HG03432 (cell line): ENCODE data around the gene CMBL.
"Not testable (repeated sequence)": the region's sequence is repeated elsewhere in the genome, so short reads cannot be mapped to it uniquely, and the experiment has no call there.

Source experiments
- ATAC-seq: cut with Tn5 transposase; IDR thresholded peaks from one replicate; pipeline ENCODE4 v1.9.1; 2021; ENCODE audit warnings: mild to moderate bottlenecking, moderate library complexity; ENCODE audit not compliant: unreplicated experiment

The CMBL gene

GRCh38 chr5:10262121-10262774, 45.5 kb downstream of the CMBL start:
- ATAC-seq: no peak

GRCh38 chr5:10261065-10261464, 46.6 kb downstream of the CMBL start:
- ATAC-seq: no peak

- no peak for ATAC-seq
Measured at GRCh38 chr5:10259899-10260298, 47.8 kb downstream of the CMBL start.

GRCh38 chr5:10257870-10258269, 49.8 kb downstream of the CMBL start:
- ATAC-seq: no peak

- ATAC-seq: no peak
Measured at GRCh38 chr5:10254686-10255085, 53.0 kb downstream of the CMBL start.

GRCh38 chr5:10253390-10253789, 54.3 kb downstream of the CMBL start:
- ATAC-seq: no peak

- no peak for ATAC-seq
Measured at GRCh38 chr5:10251405-10251804, 56.3 kb downstream of the CMBL start.

- ATAC-seq: peak; percentile 10
Measured at GRCh38 chr5:10250806-10251276, 56.9 kb downstream of the CMBL start.

GRCh38 chr5:10249948-10250805, 57.5 kb downstream of the CMBL start, which contains the start of gene CCT5:
CCT5 (plus strand) TSS chr5:10250280; CDS start chr5:10250341, 61 bp downstream.
- peak; percentile 81 for ATAC-seq

- peak; percentile 1 for ATAC-seq
Measured at GRCh38 chr5:10248378-10249260, 59.1 kb downstream of the CMBL start.

- ATAC-seq: not testable (repeated sequence)
Measured at GRCh38 chr5:10247217-10247616, 60.5 kb downstream of the CMBL start.

- ATAC-seq: no peak
Measured at GRCh38 chr5:10246761-10247160, 60.9 kb downstream of the CMBL start.

GRCh38 chr5:10244342-10244944, 63.3 kb downstream of the CMBL start:
- ATAC-seq: no peak

- no peak for ATAC-seq
Measured at GRCh38 chr5:10243660-10244240, 64.0 kb downstream of the CMBL start.

- ATAC-seq: no peak
Measured at GRCh38 chr5:10235350-10235749, 72.4 kb downstream of the CMBL start.

- no peak for ATAC-seq
Measured at GRCh38 chr5:10233505-10233904, 74.2 kb downstream of the CMBL start.

- no peak for ATAC-seq
Measured at GRCh38 chr5:10233011-10233410, 74.7 kb downstream of the CMBL start.

- no peak for ATAC-seq
Measured at GRCh38 chr5:10232386-10232785, 75.3 kb downstream of the CMBL start.

- no peak for ATAC-seq
Measured at GRCh38 chr5:10229306-10230048, 78.2 kb downstream of the CMBL start.

- no peak for ATAC-seq
Measured at GRCh38 chr5:10228288-10228687, 79.4 kb downstream of the CMBL start.
